HG02623 (cell line): Measurements from ENCODE around the gene UBE2G2.

Experiments
- ATAC-seq: cut with Tn5 transposase; IDR thresholded peaks from one replicate; pipeline ENCODE4 v1.9.1; 2021; ENCODE audit warnings: moderate library complexity; ENCODE audit not compliant: unreplicated experiment

The UBE2G2 gene

GRCh38 chr21:44766014-44766817 is 35.4 kb downstream of the UBE2G2 start:
- ATAC-seq = no peak

GRCh38 chr21:44765231-44766013 is 36.2 kb downstream of the UBE2G2 start:
- ATAC-seq = no peak

GRCh38 chr21:44764319-44765230 is 37.0 kb downstream of the UBE2G2 start:
- no peak for ATAC-seq

- no peak for ATAC-seq
Observed at GRCh38 chr21:44763451-44764318, 37.9 kb downstream of the UBE2G2 start.

GRCh38 chr21:44763050-44763378 is 38.6 kb downstream of the UBE2G2 start:
- ATAC-seq = no peak

GRCh38 chr21:44762221-44763049 is 39.2 kb downstream of the UBE2G2 start:
- no peak for ATAC-seq

- no peak for ATAC-seq
Observed at GRCh38 chr21:44761747-44762208, 39.8 kb downstream of the UBE2G2 start.

- no peak for ATAC-seq
Observed at GRCh38 chr21:44761011-44761729, 40.5 kb downstream of the UBE2G2 start.

- no peak for ATAC-seq
Observed at GRCh38 chr21:44760376-44760775, 41.2 kb downstream of the UBE2G2 start.

- ATAC-seq = no peak
Observed at GRCh38 chr21:44759628-44760285, 41.9 kb downstream of the UBE2G2 start.

- no peak for ATAC-seq
Observed at GRCh38 chr21:44758781-44759627, 42.6 kb downstream of the UBE2G2 start.

- no peak for ATAC-seq
Observed at GRCh38 chr21:44758141-44758561, 43.5 kb downstream of the UBE2G2 start.

- no peak for ATAC-seq
Observed at GRCh38 chr21:44757731-44758130, 43.9 kb downstream of the UBE2G2 start.

GRCh38 chr21:44756423-44757185 is 45.0 kb downstream of the UBE2G2 start:
- no peak for ATAC-seq

GRCh38 chr21:44755227-44755626 is 46.4 kb downstream of the UBE2G2 start:
- ATAC-seq = no peak

- no peak for ATAC-seq
Observed at GRCh38 chr21:44753357-44753756, 48.3 kb downstream of the UBE2G2 start.
